ENCODE results near the gene TBC1D8. TPM values are rescaled to one million over a fixed set of nuclear protein-coding genes. Genes with fewer than 3 reads are reported as not detected.
A peak's percentile ranks its signal among the peaks of the same experiment; 100 is the strongest.

TBC1D8 gene
- total RNA-seq, 2 experiments from 2014 or later = 1.0 to 1.8 TPM

DNA sequence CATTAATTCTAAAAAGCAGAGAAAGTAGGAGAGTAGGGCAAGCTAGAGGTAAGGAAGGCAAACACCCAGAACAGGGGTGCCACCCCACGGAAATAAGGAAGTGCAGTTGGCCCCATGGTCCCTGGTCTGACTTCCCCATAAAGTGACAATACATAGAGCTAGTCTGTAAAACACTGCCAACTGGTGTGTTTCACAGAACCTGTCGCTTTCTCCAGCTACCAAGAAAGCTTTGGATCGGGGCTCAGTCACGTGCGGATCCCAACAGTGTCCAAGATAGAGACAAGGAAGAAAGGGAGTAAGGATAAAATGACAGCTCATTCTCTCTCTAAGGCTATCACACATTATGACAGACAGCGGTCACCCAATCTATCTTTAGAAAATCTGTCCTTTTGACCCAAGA lies 36.4 kb downstream of the TBC1D8 start:
- H3K4me3 ChIP-seq (ENCODE audit: low read length) = no peak overlapping the region
- POLR2A ChIA-PET = no interaction called here
- Mint-ChIP-seq H3K4me1 (ENCODE audit: low read depth) (no peaks in the 10 kb centered on the region), H3K4me3 (no peak overlapping the region), H3K9me3 (no peaks in the 10 kb centered on the region), H3K36me3 (ENCODE audit: low read depth) (no peaks in the 10 kb centered on the region), H3K27me3 (no peaks in the 10 kb centered on the region), H3K27ac (no peak overlapping the region)
- CTCF ChIA-PET = no interaction called here
- TF ChIP-seq, protein P1, sequence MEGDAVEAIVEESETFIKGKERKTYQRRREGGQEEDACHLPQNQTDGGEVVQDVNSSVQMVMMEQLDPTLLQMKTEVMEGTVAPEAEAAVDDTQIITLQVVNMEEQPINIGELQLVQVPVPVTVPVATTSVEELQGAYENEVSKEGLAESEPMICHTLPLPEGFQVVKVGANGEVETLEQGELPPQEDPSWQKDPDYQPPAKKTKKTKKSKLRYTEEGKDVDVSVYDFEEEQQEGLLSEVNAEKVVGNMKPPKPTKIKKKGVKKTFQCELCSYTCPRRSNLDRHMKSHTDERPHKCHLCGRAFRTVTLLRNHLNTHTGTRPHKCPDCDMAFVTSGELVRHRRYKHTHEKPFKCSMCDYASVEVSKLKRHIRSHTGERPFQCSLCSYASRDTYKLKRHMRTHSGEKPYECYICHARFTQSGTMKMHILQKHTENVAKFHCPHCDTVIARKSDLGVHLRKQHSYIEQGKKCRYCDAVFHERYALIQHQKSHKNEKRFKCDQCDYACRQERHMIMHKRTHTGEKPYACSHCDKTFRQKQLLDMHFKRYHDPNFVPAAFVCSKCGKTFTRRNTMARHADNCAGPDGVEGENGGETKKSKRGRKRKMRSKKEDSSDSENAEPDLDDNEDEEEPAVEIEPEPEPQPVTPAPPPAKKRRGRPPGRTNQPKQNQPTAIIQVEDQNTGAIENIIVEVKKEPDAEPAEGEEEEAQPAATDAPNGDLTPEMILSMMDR (IDR thresholded peaks at IDR 0.05) = no peak
- ATAC-seq (ENCODE audit: poor library complexity) (no peak), DNase-seq (peak in 2 of 14 experiments; percentile 27 to 29)
- no peaks in the 10 kb centered on the region for H3K36me3 ChIP-seq (ENCODE audit: insufficient read depth, low read length)
- H3K4me1 ChIP-seq (ENCODE audit: insufficient read depth, low read length) = no peaks in the 10 kb centered on the region
- H3K9me3 ChIP-seq (ENCODE audit: control insufficient read depth in 1 of 2, insufficient read depth in 1 of 2, low read length in 2 of 2) = no peaks in the 10 kb centered on the region
- no peaks in the 10 kb centered on the region for H3K27me3 ChIP-seq (ENCODE audit: control insufficient read depth in 1 of 2, insufficient read depth in 2 of 2, low read length in 2 of 2)
- H3K27ac ChIP-seq (ENCODE audit: low read depth in 1 of 2, low read length in 2 of 2) = no peak overlapping the region
- intact Hi-C loops (cut with DNase I, micrococcal nuclease) = no loop called here

DNA sequence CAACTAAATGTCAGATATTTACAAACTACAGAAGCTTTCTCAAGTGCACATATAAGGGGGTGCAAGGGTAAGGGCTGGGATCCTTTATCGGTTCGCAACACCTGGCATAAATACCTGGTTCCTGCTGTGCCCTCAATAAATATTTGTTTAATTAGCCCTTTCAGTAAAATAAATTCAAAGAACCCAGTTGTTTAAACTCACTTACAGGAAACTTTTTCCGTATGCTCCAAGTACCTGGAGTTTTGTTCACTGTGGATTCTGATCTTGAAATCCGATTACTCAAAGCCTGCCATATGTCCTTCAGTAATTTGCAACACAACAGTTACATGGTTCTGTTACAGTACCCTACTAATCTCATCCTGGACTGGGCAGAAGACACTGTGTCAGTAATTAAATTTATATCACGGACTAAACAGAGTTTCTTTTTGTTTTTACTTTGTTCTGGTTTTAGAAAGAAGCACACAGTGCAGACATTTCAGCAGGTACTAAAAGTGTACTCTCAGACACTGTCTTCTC lies 36.9 kb downstream of the TBC1D8 start:
- H3K27ac ChIP-seq (ENCODE audit: low read depth in 1 of 2, low read length in 2 of 2) = no peak overlapping the region

DNA sequence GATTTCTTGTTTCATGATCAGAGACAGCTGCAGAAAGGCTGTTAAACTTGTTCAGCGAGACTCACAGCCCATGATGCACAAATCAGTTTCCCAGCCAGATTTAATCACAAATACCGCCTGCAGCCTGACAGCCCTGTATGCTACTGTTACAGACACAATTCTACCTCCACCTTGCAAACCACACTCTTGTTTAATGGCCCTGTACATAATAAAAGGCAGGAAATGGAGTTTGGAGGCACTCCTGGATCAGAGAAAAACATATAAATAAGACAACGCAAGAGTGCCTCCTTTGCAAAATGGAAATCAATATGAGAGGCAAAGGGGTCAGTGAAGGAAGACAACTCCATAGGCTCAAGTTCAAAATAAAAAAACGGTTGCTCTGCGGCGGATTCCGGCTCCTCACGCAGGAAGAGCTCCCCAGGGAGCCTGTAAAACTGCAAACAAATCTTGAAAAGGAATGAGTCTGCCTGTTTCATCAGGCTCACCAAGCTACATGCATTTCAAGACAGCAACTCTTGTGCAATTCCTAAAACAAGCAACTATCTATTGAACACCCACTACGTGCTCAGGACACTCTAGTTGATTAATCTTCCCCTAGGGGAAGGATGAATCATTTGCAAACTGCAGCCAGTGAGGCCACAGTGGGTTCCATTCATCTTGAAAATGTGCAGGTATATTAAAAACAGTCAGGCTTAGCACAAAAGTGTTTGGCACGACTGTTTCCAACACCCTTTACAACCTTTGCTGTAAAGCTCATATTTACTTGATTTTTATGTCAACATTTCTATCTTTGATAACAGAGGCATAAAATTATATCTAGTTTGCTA lies 37.5 kb downstream of the TBC1D8 start:
- Histone ChIP-seq H3K9me3 (ENCODE audit: control insufficient read depth in 1 of 2, insufficient read depth in 1 of 2, low read length in 2 of 2) (no peaks in the 10 kb centered on the region), H3K36me3 (ENCODE audit: insufficient read depth, low read length) (no peaks in the 10 kb centered on the region), H3K27me3 (ENCODE audit: control insufficient read depth in 1 of 2, insufficient read depth in 2 of 2, low read length in 2 of 2) (no peaks in the 10 kb centered on the region), H3K4me1 (ENCODE audit: insufficient read depth, low read length) (no peaks in the 10 kb centered on the region), H3K4me3 (ENCODE audit: low read length) (no peak overlapping the region), H3K27ac (ENCODE audit: low read depth in 1 of 2, low read length in 2 of 2) (no peak overlapping the region)
- Mint-ChIP-seq H3K36me3 (ENCODE audit: low read depth) (no peaks in the 10 kb centered on the region), H3K27ac (no peak overlapping the region), H3K9me3 (no peaks in the 10 kb centered on the region), H3K27me3 (no peaks in the 10 kb centered on the region), H3K4me3 (no peak overlapping the region), H3K4me1 (ENCODE audit: low read depth) (no peaks in the 10 kb centered on the region)
- ChIA-PET POLR2A (no interaction called here), CTCF (no interaction called here)
- DNase-seq (no peak), ATAC-seq (ENCODE audit: poor library complexity) (no peak)
- TF ChIP-seq, protein P1 (IDR thresholded peaks at IDR 0.05) = no peak
- intact Hi-C loops (cut with DNase I, micrococcal nuclease) = no loop called here

More for the DNA sequence above, 36.9 kb downstream of the TBC1D8 start:
- intact Hi-C loops (cut with DNase I, micrococcal nuclease) = no loop called here
- ChIA-PET POLR2A (no interaction called here), CTCF (no interaction called here)
- no peaks in the 10 kb centered on the region for H3K4me1 ChIP-seq (ENCODE audit: insufficient read depth, low read length)
- H3K27me3 ChIP-seq (ENCODE audit: control insufficient read depth in 1 of 2, insufficient read depth in 2 of 2, low read length in 2 of 2) = no peaks in the 10 kb centered on the region
- no peaks in the 10 kb centered on the region for H3K36me3 ChIP-seq (ENCODE audit: insufficient read depth, low read length)
- no peak overlapping the region for H3K4me3 ChIP-seq (ENCODE audit: low read length)
- Mint-ChIP-seq H3K4me3 (no peak overlapping the region), H3K27ac (no peak overlapping the region), H3K36me3 (ENCODE audit: low read depth) (no peaks in the 10 kb centered on the region), H3K4me1 (ENCODE audit: low read depth) (no peaks in the 10 kb centered on the region), H3K9me3 (no peaks in the 10 kb centered on the region), H3K27me3 (no peaks in the 10 kb centered on the region)
- TF ChIP-seq, protein P1 (IDR thresholded peaks at IDR 0.05) = no peak
- ATAC-seq (ENCODE audit: poor library complexity) (no peak), DNase-seq (no peak)
- no peaks in the 10 kb centered on the region for H3K9me3 ChIP-seq (ENCODE audit: control insufficient read depth in 1 of 2, insufficient read depth in 1 of 2, low read length in 2 of 2)
